H1 (cell line): Measurements from ENCODE around the gene TCAP. TPM values are rescaled to one million over a fixed set of nuclear protein-coding genes. Genes with fewer than 3 reads are reported as not detected.

Experiments
- CTCF ChIA-PET: fragments of 300-600 bp; sonication (Branson Sonifier 250); formaldehyde crosslinking; loops from one replicate; lab custom pipeline; 2021; ENCODE audit not compliant: partially characterized antibody; lab: Charles Lee
- POLR2A ChIA-PET: fragments of 300-600 bp; sonication (Branson Sonifier 250); formaldehyde crosslinking; loops from one replicate; lab custom pipeline; 2021; ENCODE audit warnings: inconsistent platforms; ENCODE audit not compliant: partially characterized antibody; lab: Charles Lee
- DNase-seq, 2 experiments: peaks; one replicate each; pipeline versions ENCODE4 v3.0.0 to v3.0.0-alpha.2; 2010 to 2022; ENCODE audit warnings: low spot score in 2 of 2, low read depth in 1 of 2, mixed read lengths in 1 of 2
- FAIRE-seq: peaks from 2 replicates; lab custom pipeline; 2011; peaks lifted over from hg19 to GRCh38; lab: Jason Lieb, UNC
- H2AFZ ChIP-seq: 2 replicates; pipeline ENCODE4 v1.8.1; 2012; ENCODE audit warnings: low read length, inconsistent platforms
- H2AK5ac ChIP-seq: 2 replicates; pipeline ENCODE4 v1.6.1; 2013; ENCODE audit warnings: low read depth, low read length
- H2BK120ac ChIP-seq: replicated peaks from 2 replicates; pipeline ENCODE3; 2013; ENCODE audit warnings: low read depth, low read length, inconsistent platforms
- H2BK12ac ChIP-seq: 2 replicates; pipeline ENCODE4 v1.6.1; 2013; ENCODE audit warnings: low read depth, low read length
- H2BK15ac ChIP-seq: 2 replicates; pipeline ENCODE4 v1.6.1; 2013; ENCODE audit warnings: low read length
- H2BK20ac ChIP-seq: 2 replicates; pipeline ENCODE4 v1.6.1; 2013; ENCODE audit warnings: low read length
- H2BK5ac ChIP-seq: 2 replicates; pipeline ENCODE4 v1.6.1; 2013; ENCODE audit warnings: low read depth, low read length
- H3K14ac ChIP-seq: 2 replicates; pipeline ENCODE4 v1.6.1; 2013; ENCODE audit warnings: inconsistent platforms; ENCODE audit not compliant: insufficient read length
- H3K18ac ChIP-seq: 2 replicates; pipeline ENCODE4 v1.6.1; 2013; ENCODE audit warnings: low read length; ENCODE audit errors: extremely low read depth
- H3K23ac ChIP-seq: 2 replicates; pipeline ENCODE4 v1.6.1; 2013; ENCODE audit warnings: inconsistent platforms; ENCODE audit not compliant: insufficient read length
- H3K23me2 ChIP-seq: 2 replicates; pipeline ENCODE4 v1.6.1; 2013; ENCODE audit warnings: low read depth, low read length
- H3K27ac ChIP-seq: 2 replicates; pipeline ENCODE4 v1.6.1; 2011; ENCODE audit warnings: low read depth, low read length, inconsistent platforms
- H3K27me3 ChIP-seq, 4 experiments: replicated peaks in 1 of 4; 1 replicate in 1 of 4; 2 replicates in 3 of 4; pipeline versions ENCODE4 v1.6.1 to v1.8.1; 2011 to 2013; ENCODE audit warnings: low read length in 3 of 4, mild to moderate bottlenecking in 3 of 4, inconsistent platforms in 2 of 4, mixed read lengths in 2 of 4, moderate library complexity in 1 of 4; ENCODE audit not compliant: control insufficient read depth in 3 of 4, insufficient read depth in 3 of 4; ENCODE audit errors: extremely low read depth in 1 of 4
- H3K36me3 ChIP-seq, 4 experiments: 2 replicates each; pipeline versions ENCODE4 v1.6.1 to v1.8.1; 2011 to 2013; ENCODE audit warnings: mild to moderate bottlenecking in 4 of 4, low read length in 3 of 4, moderate library complexity in 2 of 4, control low read depth in 1 of 4, inconsistent platforms in 1 of 4; ENCODE audit not compliant: insufficient read depth in 4 of 4, control insufficient read depth in 2 of 4
- H3K4ac ChIP-seq: replicated peaks from 2 replicates; pipeline ENCODE3; 2013; ENCODE audit warnings: low read length, low read depth, mixed read lengths, inconsistent platforms; ENCODE audit not compliant: insufficient read length
- H3K4me1 ChIP-seq, 4 experiments: replicated peaks in 1 of 4; 1 replicate in 1 of 4; 2 replicates in 3 of 4; pipeline versions ENCODE4 v1.6.1 to v1.8.1; 2011 to 2013; ENCODE audit warnings: low read length in 3 of 4, inconsistent platforms in 2 of 4, mixed read lengths in 1 of 4; ENCODE audit not compliant: insufficient read depth in 4 of 4, control insufficient read depth in 3 of 4
- H3K4me2 ChIP-seq, 2 experiments: 2 replicates each; pipeline versions ENCODE4 v1.6.1 to v1.8.1; 2011 to 2013; ENCODE audit warnings: low read depth in 2 of 2, low read length in 2 of 2, control low read depth in 1 of 2, inconsistent platforms in 1 of 2, mild to moderate bottlenecking in 1 of 2; ENCODE audit not compliant: insufficient read depth in 1 of 2
- H3K4me3 ChIP-seq, 4 experiments: fragments of 200-600, 300-600 bp in 1 of 4; sonication (generic), shearing (Covaris generic), sonication (Bioruptor Twin) in 1 of 4; 2 replicates each; pipeline versions ENCODE4 v1.5.1 to v1.8.1; 2011 to 2016; ENCODE audit warnings: low read length in 4 of 4, low read depth in 3 of 4, control low read depth in 2 of 4, inconsistent platforms in 2 of 4, mild to moderate bottlenecking in 2 of 4, mixed read lengths in 1 of 4, moderate library complexity in 1 of 4; ENCODE audit not compliant: insufficient read depth in 2 of 4; ENCODE audit errors: extremely low read depth in 1 of 4
- H3K56ac ChIP-seq: replicated peaks from 2 replicates; pipeline ENCODE3; 2013; ENCODE audit warnings: low read depth, mild to moderate bottlenecking, mixed read lengths, low read length, inconsistent platforms; ENCODE audit not compliant: insufficient read length
- H3K79me1 ChIP-seq: 2 replicates; pipeline ENCODE4 v1.6.1; 2013; ENCODE audit warnings: low read depth, low read length, control low read depth
- H3K79me2 ChIP-seq, 2 experiments: 2 replicates each; pipeline versions ENCODE4 v1.6.1 to v1.8.1; 2012 to 2013; ENCODE audit warnings: low read length in 2 of 2, mild to moderate bottlenecking in 2 of 2, inconsistent platforms in 1 of 2; ENCODE audit not compliant: insufficient read depth in 2 of 2, control insufficient read depth in 1 of 2
- H3K9ac ChIP-seq, 4 experiments: replicated peaks in 1 of 4; 1 replicate in 1 of 4; 2 replicates in 3 of 4; pipeline versions ENCODE4 v1.6.1 to v1.8.1; 2011 to 2013; ENCODE audit warnings: low read depth in 3 of 4, low read length in 3 of 4, control low read depth in 2 of 4, mild to moderate bottlenecking in 2 of 4, moderate library complexity in 2 of 4, inconsistent platforms in 1 of 4; ENCODE audit errors: extremely low read depth in 1 of 4
- H3K9me3 ChIP-seq, 2 experiments: 2 replicates each; pipeline versions ENCODE4 v1.6.1 to v1.8.1; 2012 to 2013; ENCODE audit warnings: mild to moderate bottlenecking in 2 of 2, moderate library complexity in 2 of 2, control low read depth in 1 of 2, inconsistent platforms in 1 of 2, low read depth in 1 of 2, low read length in 1 of 2, mixed read lengths in 1 of 2; ENCODE audit not compliant: insufficient read depth in 2 of 2
- H4K20me1 ChIP-seq, 2 experiments: replicated peaks in 1 of 2; 2 replicates each; pipeline versions ENCODE3 to v1.8.1; 2011 to 2013; ENCODE audit warnings: inconsistent platforms in 2 of 2, low read length in 2 of 2, mild to moderate bottlenecking in 1 of 2; ENCODE audit not compliant: insufficient read depth in 2 of 2, control insufficient read depth in 1 of 2
- H4K5ac ChIP-seq: 2 replicates; pipeline ENCODE4 v1.6.1; 2013; ENCODE audit warnings: low read length, low read depth, mixed read lengths, inconsistent platforms; ENCODE audit not compliant: insufficient read length
- H4K8ac ChIP-seq: 2 replicates; pipeline ENCODE4 v1.8.0; 2013; ENCODE audit warnings: mild to moderate bottlenecking, moderate library complexity, low read length, inconsistent platforms; ENCODE audit not compliant: insufficient read depth; ENCODE audit errors: extremely low read depth
- H4K91ac ChIP-seq: replicated peaks from 2 replicates; pipeline ENCODE3; 2013; ENCODE audit warnings: low read length, mixed read lengths, inconsistent platforms; ENCODE audit not compliant: insufficient read length
- BACH1 ChIP-seq: IDR thresholded peaks from 2 replicates; pipeline ENCODE4 v1.6.1; 2012; ENCODE audit warnings: low read length, improper control_type of control experiment
- CBX5 ChIP-seq: fragments of 300-800, 300-1000 bp; sonication (generic); IDR thresholded peaks from 2 replicates; pipeline ENCODE4 v1.7.1; 2016; ENCODE audit warnings: antibody characterized with exemption, low read length, low read depth
- HDAC2 ChIP-seq, 2 experiments: fragments of 300-600 bp in 1 of 2; sonication (generic) in 1 of 2; IDR thresholded peaks; 2 replicates each; pipeline ENCODE4 v1.6.1; 2011 to 2012; ENCODE audit warnings: low read depth in 2 of 2, low read length in 2 of 2, mild to moderate bottlenecking in 2 of 2, moderate library complexity in 2 of 2, borderline replicate concordance in 1 of 2, inconsistent platforms in 1 of 2
- JUN ChIP-seq: IDR thresholded peaks from 2 replicates; pipeline ENCODE4 v1.6.1; 2011; ENCODE audit warnings: low read depth, mild to moderate bottlenecking, improper control_type of control experiment, low read length
- NANOG ChIP-seq: IDR thresholded peaks from 2 replicates; pipeline ENCODE4 v1.6.1; 2011; ENCODE audit warnings: low read length, low read depth, mild to moderate bottlenecking, inconsistent platforms; ENCODE audit not compliant: insufficient read depth, poor library complexity, severe bottlenecking
- SIX5 ChIP-seq: IDR thresholded peaks from 2 replicates; pipeline ENCODE4 v1.6.1; 2011; ENCODE audit warnings: mild to moderate bottlenecking, low read depth, low read length
- SUZ12 ChIP-seq: fragments of 200-600 bp; sonication (generic); IDR thresholded peaks from 2 replicates; pipeline ENCODE4 v1.6.1; 2012; ENCODE audit warnings: mild to moderate bottlenecking, inconsistent platforms, low read length, moderate library complexity, mixed read lengths
- WGBS, 2 experiments: shearing (Covaris generic) in 1 of 2; methylation state at CpG; one replicate each; pipeline versions ENCODE4 v1.1.6 to v1.1.7; 2013 to 2015; ENCODE audit warnings: low lambda C conversion rate in 2 of 2, mixed read lengths in 2 of 2, inconsistent platforms in 1 of 2, low coverage in 1 of 2, missing lambda C conversion rate in 1 of 2; ENCODE audit not compliant: insufficient replicate concordance in 2 of 2, insufficient coverage in 1 of 2, insufficient read length in 1 of 2; ENCODE audit errors: extremely low coverage in 1 of 2, missing lambda C conversion rate in 1 of 2; 5-methylcytosine and 5-hydroxymethylcytosine counted together
- polyA plus RNA-seq, 7 experiments: library from polyadenylated mRNA; depleted of rRNA in 3 of 7; stranded (reverse) in 5 of 7; unstranded in 2 of 7; fragments of >200 nt in 5 of 7; fragments of 200-250 nt in 2 of 7; gene quantifications; 1 replicate in 5 of 7; 2 replicates in 1 of 7; 4 replicates in 1 of 7; pipeline versions ENCODE4 v1.2.1 to v1.2.3, GENCODE V29; 2011 to 2013; ENCODE audit warnings: missing spikeins in 2 of 7, mixed read lengths in 2 of 7
- total RNA-seq: library from RNA; stranded (reverse); fragmentation: NEBNext Ultra II Directional; extraction: Animal tissue kit (Norgen Biotek cat#: 25700); gene quantifications from 2 replicates; pipeline ENCODE4 v1.2.1, GENCODE V29; 2021

Gene TCAP
- total and polyA plus RNA-seq, 2 of the 8 experiments (the other 6 are each of a cell fraction or from before 2014, with no cell fraction given): 0.82 to 1.4 TPM

- Histone ChIP-seq H3K79me1 (0 out of 2 replicates have a peak, but pooled peaks cover 2% of the 10 kb centered on the region), H4K20me1 (no peaks in the 10 kb centered on the region), H4K5ac (no peak overlapping the region), H3K4me3 (no peak overlapping the region), H4K91ac (peak overlapping the region; percentile 6), H2BK120ac (no peak overlapping the region), H2BK15ac (no peak overlapping the region), H4K8ac (no peak overlapping the region), H2AFZ (no peak overlapping the region), H3K27me3 (no peaks in the 10 kb centered on the region), H3K4ac (no peak overlapping the region), H3K9me3 (no peaks in the 10 kb centered on the region), H2BK20ac (no peak overlapping the region), H3K18ac (no peak overlapping the region), H2BK5ac (no peak overlapping the region), H3K14ac (no peak overlapping the region), H3K27ac (no peak overlapping the region), H3K23me2 (peaks cover 6% of the 10 kb centered on the region), H3K23ac (no peak overlapping the region), H3K36me3 (peaks cover 0 to 5% (median 0%) of the 10 kb centered on the region in 4 experiments; a peak in 4 of 8 replicates), H2BK12ac (no peak overlapping the region), H2AK5ac (0 out of 2 replicates have a peak overlapping the region, but pooled peaks have one; percentile 28), H3K79me2 (peaks cover 0 to 4% of the 10 kb centered on the region in 2 experiments; a peak in 1 of 4 replicates), H3K56ac (no peak overlapping the region), H3K4me1 (peaks cover 3 to 12% (median 3%) of the 10 kb centered on the region in 4 experiments), H3K4me2 (no peak overlapping the region), H3K9ac (no peak overlapping the region)
- POLR2A ChIA-PET: interaction anchor here (0.9 to 38.1 kb wide), 4 partner anchors 7 to 44 kb away, joined by 3 to 708 read pairs (median 356); partner anchors contain the start of genes ERBB2, PGAP3, PNMT and TCAP
- FAIRE-seq (no peak), DNase-seq (no peak)
- WGBS, 2 experiments: 89% methylated on average over 9 of the region's 9 CpGs; no CpG with 5 or more reads in 1 of the 2 experiments
- CTCF ChIA-PET: interaction anchor here (0.6 to 52.4 kb wide), 13 partner anchors 13 to 232 kb away, joined by 3 to 1885 read pairs (median 4); partner anchors contain the start of genes ERBB2, MED1, PNMT and PPP1R1B
- TF ChIP-seq NANOG (no peak), HDAC2 (IDR thresholded peaks at IDR 0.05; ENCODE audit: borderline replicate concordance in 1 of 2, low read depth in 2 of 2, low read length in 2 of 2) (no peak), SUZ12 (no peak), CBX5 (no peak), SIX5 (no peak), JUN (no peak), BACH1 (no peak)
Measured at GRCh38 chr17:39683295-39683939, 18.3 kb downstream of the TCAP start.
